Measurements from ENCODE around the gene SP6. TPM values are rescaled to one million over a fixed set of nuclear protein-coding genes. Genes with fewer than 3 reads are reported as not detected.

SP6 gene
- total and polyA plus RNA-seq, 2 of the 8 experiments (the other 6 are each of a cell fraction or from before 2014, with no cell fraction given), result 1.2 to 1.5 TPM

- Histone ChIP-seq H4K8ac (ENCODE audit: extremely low read depth, insufficient read depth, low read length) (no peak overlapping the region), H3K79me1 (ENCODE audit: low read depth, low read length) (no peaks in the 10 kb centered on the region), H3K18ac (ENCODE audit: extremely low read depth, low read length) (no peak overlapping the region), H3K36me3 (ENCODE audit: control insufficient read depth in 2 of 4, insufficient read depth in 4 of 4, low read length in 3 of 4) (no peaks in the 10 kb centered on the region), H3K4me3 (ENCODE audit: extremely low read depth in 1 of 4, insufficient read depth in 2 of 4, low read depth in 3 of 4, low read length in 4 of 4) (no peak overlapping the region), H2BK5ac (ENCODE audit: low read depth, low read length) (no peak overlapping the region), H2BK120ac (replicated peaks; ENCODE audit: low read depth, low read length) (no peak overlapping the region), H3K9me3 (ENCODE audit: insufficient read depth in 2 of 2, low read depth in 1 of 2, low read length in 1 of 2) (no peaks in the 10 kb centered on the region), H2BK15ac (ENCODE audit: low read length) (no peak overlapping the region), H3K27me3 (replicated peaks in 1 of 4; ENCODE audit: control insufficient read depth in 3 of 4, extremely low read depth in 1 of 4, insufficient read depth in 3 of 4, low read length in 3 of 4) (no peaks in the 10 kb centered on the region), H3K4ac (replicated peaks; ENCODE audit: insufficient read length, low read depth, low read length) (no peak overlapping the region), H3K4me1 (replicated peaks in 1 of 4; ENCODE audit: control insufficient read depth in 3 of 4, insufficient read depth in 4 of 4, low read length in 3 of 4) (no peaks in the 10 kb centered on the region), H3K27ac (ENCODE audit: low read depth, low read length) (no peak overlapping the region), H2BK20ac (ENCODE audit: low read length) (no peak overlapping the region), H3K14ac (ENCODE audit: insufficient read length) (no peak overlapping the region), H3K4me2 (ENCODE audit: insufficient read depth in 1 of 2, low read depth in 2 of 2, low read length in 2 of 2) (no peak overlapping the region), H3K9ac (replicated peaks in 1 of 4; ENCODE audit: extremely low read depth in 1 of 4, low read depth in 3 of 4, low read length in 3 of 4) (no peak overlapping the region), H3K56ac (replicated peaks; ENCODE audit: insufficient read length, low read depth, low read length) (no peak overlapping the region), H2AFZ (ENCODE audit: low read length) (no peak overlapping the region), H2AK5ac (ENCODE audit: low read depth, low read length) (no peak overlapping the region), H3K23me2 (ENCODE audit: low read depth, low read length) (no peaks in the 10 kb centered on the region), H3K23ac (ENCODE audit: insufficient read length) (no peak overlapping the region), H4K5ac (ENCODE audit: insufficient read length, low read depth, low read length) (no peak overlapping the region), H4K91ac (replicated peaks; ENCODE audit: insufficient read length, low read length) (no peak overlapping the region), H4K20me1 (replicated peaks in 1 of 2; ENCODE audit: control insufficient read depth in 1 of 2, insufficient read depth in 2 of 2, low read length in 2 of 2) (peaks cover 0 to 2% of the 10 kb centered on the region in 2 experiments), H3K79me2 (ENCODE audit: control insufficient read depth in 1 of 2, insufficient read depth in 2 of 2, low read length in 2 of 2) (no peaks in the 10 kb centered on the region), H2BK12ac (ENCODE audit: low read depth, low read length) (no peak overlapping the region)
- DNase-seq (ENCODE audit: low read depth in 1 of 2, low spot score in 2 of 2) (no peak), FAIRE-seq (no peak)
- no peak for TF ChIP-seq TCF12 (IDR thresholded peaks at IDR 0.05; ENCODE audit: low read depth, low read length)
- TF ChIP-seq SIRT6 (IDR thresholded peaks at IDR 0.05; ENCODE audit: low read length), result no peak
- TF ChIP-seq CTCF (IDR thresholded peaks at IDR 0.05; ENCODE audit: control extremely low read depth in 1 of 3, insufficient read depth in 1 of 3, low read depth in 1 of 3, low read length in 3 of 3), result no peak
- TF ChIP-seq GABPA (IDR thresholded peaks at IDR 0.05; ENCODE audit: borderline replicate concordance, insufficient read depth, low read length), result no peak
- ChIA-PET POLR2A (ENCODE audit: partially characterized antibody) (interaction anchor here (1.2 kb wide), 1 partner anchor 12 kb away, joined by 5 read pairs; no protein-coding TSS in a partner anchor), CTCF (ENCODE audit: partially characterized antibody) (interaction anchor here (0.6 to 5.6 kb wide), 19 partner anchors 11 to 1897 kb away, joined by 3 to 57 read pairs (median 4); partner anchors contain the start of genes OSBPL7, SCRN2 and TBX21)
- WGBS, 2 experiments (ENCODE audit: extremely low coverage in 1 of 2, insufficient coverage in 1 of 2, insufficient read length in 1 of 2, insufficient replicate concordance in 2 of 2, low coverage in 1 of 2, low lambda C conversion rate in 2 of 2, missing lambda C conversion rate in 1 of 2), result 84% methylated on average over 4 of the region's 4 CpGs; no CpG with 5 or more reads in 1 of the 2 experiments
Measured at GRCh38 chr17:47801176-47801765, 49.7 kb downstream of the SP6 start.

Data from H1 (cell line).